Measurements from ENCODE around the gene CCDC88C.

Gene CCDC88C

DNA sequence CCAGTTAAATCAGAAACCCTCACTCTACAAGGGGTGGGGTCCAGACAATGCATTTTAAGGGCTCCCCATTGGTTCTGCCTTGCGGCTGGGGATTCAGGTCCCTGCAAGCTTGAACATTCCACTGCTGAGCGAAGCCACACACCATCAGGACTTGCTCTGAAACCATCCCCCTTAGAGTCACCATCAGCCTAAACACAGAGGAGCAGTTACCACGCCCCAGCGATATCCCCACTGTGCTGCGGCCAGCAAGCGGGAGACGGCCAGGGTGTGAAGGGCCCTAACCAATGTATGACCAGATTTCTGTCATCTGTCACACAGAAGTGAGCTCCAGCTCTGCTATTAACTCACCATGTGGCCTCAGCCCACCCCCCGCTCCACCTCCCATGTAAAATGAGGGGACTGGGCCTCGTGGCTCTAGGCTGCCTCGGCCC, 29.7 kb downstream of the CCDC88C start:
- DNase-seq (ENCODE audit: low read depth) = no peak
- TF ChIP-seq, protein P1, sequence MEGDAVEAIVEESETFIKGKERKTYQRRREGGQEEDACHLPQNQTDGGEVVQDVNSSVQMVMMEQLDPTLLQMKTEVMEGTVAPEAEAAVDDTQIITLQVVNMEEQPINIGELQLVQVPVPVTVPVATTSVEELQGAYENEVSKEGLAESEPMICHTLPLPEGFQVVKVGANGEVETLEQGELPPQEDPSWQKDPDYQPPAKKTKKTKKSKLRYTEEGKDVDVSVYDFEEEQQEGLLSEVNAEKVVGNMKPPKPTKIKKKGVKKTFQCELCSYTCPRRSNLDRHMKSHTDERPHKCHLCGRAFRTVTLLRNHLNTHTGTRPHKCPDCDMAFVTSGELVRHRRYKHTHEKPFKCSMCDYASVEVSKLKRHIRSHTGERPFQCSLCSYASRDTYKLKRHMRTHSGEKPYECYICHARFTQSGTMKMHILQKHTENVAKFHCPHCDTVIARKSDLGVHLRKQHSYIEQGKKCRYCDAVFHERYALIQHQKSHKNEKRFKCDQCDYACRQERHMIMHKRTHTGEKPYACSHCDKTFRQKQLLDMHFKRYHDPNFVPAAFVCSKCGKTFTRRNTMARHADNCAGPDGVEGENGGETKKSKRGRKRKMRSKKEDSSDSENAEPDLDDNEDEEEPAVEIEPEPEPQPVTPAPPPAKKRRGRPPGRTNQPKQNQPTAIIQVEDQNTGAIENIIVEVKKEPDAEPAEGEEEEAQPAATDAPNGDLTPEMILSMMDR (IDR thresholded peaks at IDR 0.05; ENCODE audit: control insufficient read depth, insufficient read depth, low read depth, low read length, missing control alignments) = no peak

DNA sequence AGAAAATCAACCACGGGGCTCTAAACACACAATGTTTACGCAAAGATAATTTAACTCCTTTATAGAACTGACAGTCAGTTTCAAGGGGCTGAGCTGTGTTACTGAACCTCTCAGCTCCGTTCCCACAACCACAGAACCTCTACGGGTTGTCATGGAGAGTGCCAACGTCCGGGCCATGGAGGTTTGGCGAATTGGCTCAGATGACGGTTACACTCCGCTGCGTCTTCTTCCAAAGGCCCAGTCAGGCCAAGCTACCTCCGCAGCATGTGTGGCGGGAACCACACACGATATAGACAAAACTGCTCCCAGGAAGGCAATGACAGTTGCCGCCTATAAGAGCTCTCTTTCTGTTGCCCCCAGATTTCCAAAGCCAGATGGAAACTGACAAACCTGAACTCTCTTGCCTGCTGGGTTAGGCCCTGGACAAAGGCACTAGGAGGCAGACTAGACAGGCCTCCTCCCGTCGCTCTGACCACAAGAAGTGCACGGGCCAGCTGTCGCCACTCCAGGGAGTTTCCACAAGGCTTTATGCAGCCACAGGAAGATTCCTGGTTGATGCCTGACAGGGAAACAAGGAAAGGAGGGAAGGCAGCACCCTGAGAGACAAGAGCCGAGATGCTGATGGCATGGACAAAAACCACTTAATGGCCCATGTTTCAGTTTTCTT, 30.3 kb downstream of the CCDC88C start:
- TF ChIP-seq, protein P1 (IDR thresholded peaks at IDR 0.05; ENCODE audit: control insufficient read depth, insufficient read depth, low read depth, low read length, missing control alignments) = no peak
- no peak overlapping the region for H3K4me3 ChIP-seq (ENCODE audit: control insufficient read depth, low read depth, low read length)
- DNase-seq (ENCODE audit: low read depth) = no peak

More for the DNA sequence above, 29.7 kb downstream of the CCDC88C start:
- H3K4me3 ChIP-seq (ENCODE audit: control insufficient read depth, low read depth, low read length) = no peak overlapping the region

DNA sequence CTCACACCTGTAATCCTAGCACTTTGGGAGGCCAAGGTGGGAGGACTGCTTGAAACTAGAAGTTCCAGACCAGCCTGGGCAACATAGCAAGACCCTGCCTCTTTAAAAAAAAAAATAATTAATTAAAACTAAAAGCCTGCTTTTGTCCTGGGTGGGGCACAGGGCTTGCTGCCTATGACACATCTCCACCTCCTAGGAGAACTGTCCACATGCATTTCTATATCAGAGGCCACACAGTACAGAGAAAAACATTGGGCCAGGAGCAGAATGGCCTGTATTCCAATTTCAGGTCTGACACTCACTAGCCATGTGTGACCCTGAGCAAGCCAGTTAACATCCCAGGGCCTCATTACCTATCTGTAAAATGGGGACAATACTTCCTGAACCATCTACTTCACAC, 31.9 kb downstream of the CCDC88C start:
- no peak for DNase-seq (ENCODE audit: low read depth)
- TF ChIP-seq, protein P1 (IDR thresholded peaks at IDR 0.05; ENCODE audit: control insufficient read depth, insufficient read depth, low read depth, low read length, missing control alignments) = no peak
- no peak overlapping the region for H3K4me3 ChIP-seq (ENCODE audit: control insufficient read depth, low read depth, low read length)

DNA sequence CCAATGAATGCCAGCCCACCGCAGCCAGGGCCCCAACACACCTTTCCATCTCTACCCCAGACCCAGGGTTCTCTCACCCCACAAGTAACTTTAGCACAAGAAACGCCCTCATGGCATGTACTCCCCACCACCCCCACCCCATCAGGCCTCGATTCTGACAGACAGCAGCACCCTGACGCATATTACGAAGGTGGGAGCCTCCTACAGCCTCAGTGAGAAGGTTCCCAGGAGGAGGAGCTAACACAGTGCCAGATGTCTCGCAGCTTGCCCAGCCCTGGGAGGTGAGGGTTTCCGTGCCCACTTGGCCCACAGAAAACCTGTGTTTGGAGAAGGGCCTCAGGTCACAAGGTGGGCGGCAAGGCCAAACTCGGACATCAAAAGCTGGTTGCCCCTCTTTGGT, 32.4 kb downstream of the CCDC88C start:
- no peak overlapping the region for H3K4me3 ChIP-seq (ENCODE audit: control insufficient read depth, low read depth, low read length)
- DNase-seq (ENCODE audit: low read depth) = no peak
- TF ChIP-seq, protein P1 (IDR thresholded peaks at IDR 0.05; ENCODE audit: control insufficient read depth, insufficient read depth, low read depth, low read length, missing control alignments) = no peak

DNA sequence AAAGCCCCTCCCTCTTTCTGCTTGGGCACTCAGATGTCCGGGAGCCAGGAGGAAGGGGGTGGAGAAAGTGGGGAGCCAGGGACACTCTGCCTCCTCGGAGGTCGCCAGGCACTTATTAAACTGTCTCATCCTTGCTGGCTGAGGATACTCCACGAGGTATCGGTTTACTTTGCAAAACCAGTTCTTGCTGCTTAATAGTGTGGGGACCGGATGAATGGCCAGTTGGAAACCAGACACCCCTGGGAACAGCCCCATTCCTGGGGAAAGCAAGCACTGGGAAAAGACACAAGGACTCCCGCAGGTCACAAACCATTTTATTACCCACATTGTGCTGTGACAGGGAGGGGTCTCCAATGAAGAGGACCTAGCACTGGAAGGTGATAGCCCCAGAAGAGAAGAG, 34.2 kb downstream of the CCDC88C start:
- TF ChIP-seq, protein P1 (IDR thresholded peaks at IDR 0.05; ENCODE audit: control insufficient read depth, insufficient read depth, low read depth, low read length, missing control alignments) = no peak
- no peak for DNase-seq (ENCODE audit: low read depth)
- no peak overlapping the region for H3K4me3 ChIP-seq (ENCODE audit: control insufficient read depth, low read depth, low read length)

DNA sequence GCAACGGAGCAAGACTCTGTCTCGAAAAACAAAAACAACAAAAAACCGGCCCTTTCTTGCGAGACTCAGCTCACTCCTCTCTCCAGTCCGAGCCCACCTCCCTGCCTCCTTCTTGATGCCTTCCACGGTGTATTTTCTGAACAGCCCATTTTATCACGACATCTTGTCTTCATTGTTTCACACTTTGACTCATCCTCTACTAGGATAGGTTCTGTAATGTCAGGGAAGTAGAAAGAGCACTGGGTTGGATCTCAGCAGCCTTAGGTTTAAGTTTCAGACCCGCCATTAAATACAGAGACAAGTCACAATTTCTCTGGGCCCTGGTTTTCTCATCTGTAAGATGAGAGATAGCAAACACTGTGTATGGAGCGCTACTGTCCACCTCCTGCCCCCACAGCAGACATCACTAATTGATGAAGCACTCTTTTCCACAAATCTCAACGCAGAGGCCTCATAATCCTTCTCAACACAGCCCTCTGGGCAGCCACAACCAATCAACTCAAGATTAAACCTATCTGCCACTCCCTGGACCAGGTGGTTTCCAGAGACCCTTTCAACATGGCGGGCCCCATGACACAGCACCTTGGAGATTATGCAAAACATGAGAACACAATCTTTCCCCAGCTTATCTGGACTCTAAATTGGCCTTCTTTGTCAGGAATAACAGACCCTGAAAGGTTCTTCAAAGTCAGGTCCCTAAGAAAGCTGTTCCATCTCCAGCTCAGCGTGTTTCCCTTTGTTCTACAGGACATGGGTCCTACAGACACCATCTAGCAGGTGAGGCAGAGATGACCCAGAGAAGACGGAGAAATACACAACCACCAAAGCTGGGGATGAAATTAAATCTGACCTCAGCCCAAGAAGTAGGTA, 35.6 kb downstream of the CCDC88C start:
- no peak for DNase-seq (ENCODE audit: low read depth)
- H3K4me3 ChIP-seq (ENCODE audit: control insufficient read depth, low read depth, low read length) = no peak overlapping the region
- TF ChIP-seq, protein P1 (IDR thresholded peaks at IDR 0.05; ENCODE audit: control insufficient read depth, insufficient read depth, low read depth, low read length, missing control alignments) = no peak

All from AG09309 (cell line).